Effector memory CD8-positive, alpha-beta T cell (primary cell): ENCODE data around the gene SRSF3.
"Not testable (repeated sequence)": the region's sequence is repeated elsewhere in the genome, so short reads cannot be mapped to it uniquely, and the experiment has no call there.

Experiments
- ATAC-seq: fragments of 150-1000 bp; cut with Tn5 transposase; replicated peaks from 2 replicates; pipeline ENCODE4 v1.10.0; 2021; ENCODE audit warnings: mild to moderate bottlenecking, moderate library complexity
- DNase-seq, 3 experiments: peaks; one replicate each; pipeline ENCODE4 v3.0.0; 2021
- H3K27ac Mint-ChIP-seq, 2 donors: one replicate each; pipeline ENCODE4 v1.8.0; 2022; ENCODE audit warnings: mild to moderate bottlenecking in 2 of 2, mixed read lengths in 2 of 2, moderate library complexity in 2 of 2
- H3K27me3 Mint-ChIP-seq, 2 donors: one replicate each; pipeline ENCODE4 v1.8.0; 2022; ENCODE audit warnings: mixed read lengths in 2 of 2
- H3K36me3 Mint-ChIP-seq: one replicate; pipeline ENCODE4 v1.8.0; 2022; ENCODE audit warnings: mild to moderate bottlenecking, moderate library complexity, mixed read lengths; ENCODE audit not compliant: insufficient read depth
- H3K4me1 Mint-ChIP-seq, 2 donors: one replicate each; pipeline ENCODE4 v1.8.0; 2022; ENCODE audit warnings: low read depth in 2 of 2, mixed read lengths in 2 of 2
- H3K4me3 Mint-ChIP-seq, 2 donors: one replicate each; pipeline ENCODE4 v1.8.0; 2022; ENCODE audit warnings: mild to moderate bottlenecking in 2 of 2, mixed read lengths in 2 of 2, moderate library complexity in 2 of 2
- H3K9me3 Mint-ChIP-seq, 2 donors: one replicate each; pipeline ENCODE4 v1.8.0; 2022; ENCODE audit warnings: mixed read lengths in 2 of 2

The SRSF3 gene

DNA sequence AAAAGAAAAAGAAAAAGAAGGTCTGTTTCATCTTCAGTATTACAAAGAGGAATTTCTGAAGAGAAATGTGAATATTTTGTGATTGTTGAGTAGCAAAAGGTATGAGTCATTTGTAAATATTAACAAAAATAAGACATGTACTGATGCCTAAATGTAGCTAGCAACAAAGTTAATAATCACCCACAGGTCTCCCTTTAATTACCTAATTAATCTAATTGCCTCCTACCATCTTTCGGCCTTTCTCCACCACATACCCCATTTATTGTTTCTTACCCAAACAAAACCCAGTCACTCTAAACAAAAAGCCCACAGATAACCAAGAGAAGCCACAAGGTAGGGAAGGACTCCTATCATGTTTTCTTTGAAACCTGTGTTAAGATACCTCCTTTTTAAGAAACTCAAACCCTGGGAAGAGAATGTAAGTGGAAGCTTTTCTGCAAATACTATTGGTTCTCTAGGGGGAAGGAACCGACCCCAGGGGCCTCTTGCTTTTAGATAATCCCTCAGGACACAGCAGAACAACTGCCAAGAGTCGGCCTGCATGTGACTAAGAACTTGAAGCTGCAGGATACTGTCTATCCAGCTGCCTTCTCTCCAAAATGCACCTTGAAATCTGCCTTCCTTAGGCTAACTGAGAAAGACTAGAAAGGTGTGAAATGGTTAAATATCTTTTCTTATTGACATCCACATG lies 30.8 kb upstream of the SRSF3 start:
- no peak overlapping the region for H3K4me3 Mint-ChIP-seq
- H3K9me3 Mint-ChIP-seq: no peaks in the 10 kb centered on the region
- DNase-seq (no peak), ATAC-seq (no peak)
- H3K36me3 Mint-ChIP-seq: no peaks in the 10 kb centered on the region
- no peaks in the 10 kb centered on the region for H3K4me1 Mint-ChIP-seq
- peaks cover 0 to 29% of the 10 kb centered on the region in 2 donors for H3K27me3 Mint-ChIP-seq
- H3K27ac Mint-ChIP-seq: no peak overlapping the region

DNA sequence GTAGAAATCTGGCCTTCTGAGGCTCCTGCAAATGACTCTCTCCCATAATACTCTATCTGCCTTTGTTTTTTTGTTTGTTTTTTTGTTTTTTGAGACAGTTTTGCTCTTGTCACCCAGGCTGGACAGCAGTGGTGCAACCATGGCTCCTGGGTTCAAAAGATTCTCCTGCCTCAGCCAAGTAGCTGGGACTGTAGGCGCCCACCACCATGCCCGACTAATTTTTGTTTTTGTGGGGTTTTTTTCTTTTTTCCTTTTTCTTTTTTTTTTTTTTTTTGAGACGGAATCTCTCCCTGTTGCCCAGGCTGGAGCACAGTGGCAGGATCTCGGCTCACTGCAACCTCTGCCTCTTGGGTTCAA lies 30.3 kb upstream of the SRSF3 start:
- ATAC-seq (no peak), DNase-seq (no peak)
- Mint-ChIP-seq H3K4me3 (no peak overlapping the region), H3K27me3 (peaks cover 0 to 29% of the 10 kb centered on the region in 2 donors), H3K27ac (no peak overlapping the region), H3K9me3 (no peaks in the 10 kb centered on the region), H3K36me3 (no peaks in the 10 kb centered on the region), H3K4me1 (no peaks in the 10 kb centered on the region)

DNA sequence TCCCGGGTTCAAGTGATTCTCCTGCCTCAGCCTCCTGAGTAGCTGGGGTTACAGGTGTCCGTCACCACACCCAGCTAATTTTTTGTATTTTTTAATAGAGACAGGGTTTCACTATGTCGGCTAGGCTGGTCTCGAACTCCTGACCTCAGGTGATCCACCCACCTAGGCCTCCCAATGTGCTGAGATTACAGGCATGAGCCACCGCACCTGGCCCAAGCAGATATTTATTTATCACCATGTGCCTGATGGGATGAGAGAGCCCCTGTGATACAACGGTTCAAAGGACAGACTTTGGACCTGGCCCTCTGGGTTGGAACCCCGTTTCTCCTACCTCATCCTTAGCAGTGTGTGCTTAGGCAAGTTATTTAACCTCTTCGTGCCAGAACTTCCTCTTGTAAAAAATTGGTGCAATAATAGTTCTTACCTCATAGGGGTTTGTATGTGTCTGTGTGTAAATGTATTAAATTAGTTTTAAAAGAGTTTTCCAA lies 27.7 kb upstream of the SRSF3 start:
- Mint-ChIP-seq H3K36me3 (no peaks in the 10 kb centered on the region), H3K4me3 (no peak overlapping the region), H3K4me1 (no peaks in the 10 kb centered on the region), H3K9me3 (no peaks in the 10 kb centered on the region), H3K27ac (no peak overlapping the region), H3K27me3 (peaks cover 0 to 18% of the 10 kb centered on the region in 2 donors)
- ATAC-seq (no peak), DNase-seq (no peak)

DNA sequence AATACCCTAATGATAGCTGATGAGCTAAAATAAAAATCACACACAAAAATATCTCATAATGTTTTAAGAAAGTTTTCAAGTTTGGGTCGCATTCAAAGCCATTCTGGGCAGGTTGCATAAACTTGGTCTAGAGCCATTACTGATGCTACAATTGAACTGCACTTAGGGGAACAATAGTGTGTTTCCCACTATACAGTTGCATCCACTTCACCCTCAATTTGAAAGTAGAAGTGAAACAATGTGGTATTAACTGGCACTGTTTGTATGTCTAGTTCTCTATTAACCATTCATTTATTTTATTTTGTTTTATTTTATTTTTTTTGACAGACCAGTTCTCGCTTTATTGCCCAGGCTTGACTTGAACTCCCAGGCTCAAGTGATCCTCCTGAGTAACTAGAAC lies 23.9 kb upstream of the SRSF3 start:
- H3K4me3 Mint-ChIP-seq: no peak overlapping the region
- no peaks in the 10 kb centered on the region for H3K9me3 Mint-ChIP-seq
- H3K36me3 Mint-ChIP-seq: no peaks in the 10 kb centered on the region
- no peaks in the 10 kb centered on the region for H3K4me1 Mint-ChIP-seq
- no peaks in the 10 kb centered on the region for H3K27me3 Mint-ChIP-seq
- DNase-seq: no peak
- no peak overlapping the region for H3K27ac Mint-ChIP-seq
- ATAC-seq: no peak

DNA sequence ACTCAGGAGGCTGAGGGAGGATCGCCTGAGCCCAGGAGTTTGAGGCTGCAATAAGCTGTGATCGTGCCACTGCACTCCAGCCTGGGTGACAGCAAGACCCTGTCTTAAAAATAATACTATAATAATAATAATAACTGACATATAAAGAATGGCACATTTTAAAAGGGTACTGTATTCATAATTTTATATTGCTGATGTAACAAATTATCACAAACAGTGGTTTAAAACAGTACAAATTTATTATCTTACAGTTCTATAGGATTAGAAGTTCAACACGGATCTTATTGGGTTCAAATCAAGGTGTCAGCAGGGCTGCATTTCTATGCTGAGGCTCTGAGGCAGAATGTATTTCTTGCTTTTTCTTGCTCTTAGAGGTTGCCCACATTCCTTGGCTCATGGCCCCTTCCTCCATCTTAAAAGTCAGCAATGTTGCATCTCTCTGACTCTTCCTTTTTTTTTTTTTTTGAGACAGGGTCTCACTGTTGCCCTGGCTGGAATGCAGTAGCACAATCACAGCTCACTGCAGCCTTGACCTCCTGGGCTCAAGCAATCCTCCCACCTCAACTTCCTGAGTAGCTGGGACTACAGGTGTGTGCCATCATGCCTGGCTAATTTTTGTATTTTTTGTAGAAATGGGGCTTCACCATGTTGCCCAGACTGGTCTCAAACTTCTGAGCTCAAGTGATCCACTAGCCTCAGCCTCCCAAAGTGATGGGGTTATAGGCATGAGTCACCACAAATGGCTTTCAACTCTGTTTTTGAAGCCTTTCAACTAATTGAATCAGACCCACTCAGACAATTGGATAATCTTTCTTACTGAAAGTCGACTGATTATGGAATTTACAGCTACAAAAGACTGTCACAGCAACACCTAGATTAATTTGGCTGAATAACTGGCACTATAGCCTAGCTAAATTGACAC lies 22.8 kb upstream of the SRSF3 start:
- DNase-seq (no peak), ATAC-seq (no peak)
- H3K4me3 Mint-ChIP-seq: no peak overlapping the region
- no peaks in the 10 kb centered on the region for H3K4me1 Mint-ChIP-seq
- H3K9me3 Mint-ChIP-seq: no peaks in the 10 kb centered on the region
- H3K27ac Mint-ChIP-seq: no peak overlapping the region
- no peaks in the 10 kb centered on the region for H3K27me3 Mint-ChIP-seq
- H3K36me3 Mint-ChIP-seq: no peaks in the 10 kb centered on the region

DNA sequence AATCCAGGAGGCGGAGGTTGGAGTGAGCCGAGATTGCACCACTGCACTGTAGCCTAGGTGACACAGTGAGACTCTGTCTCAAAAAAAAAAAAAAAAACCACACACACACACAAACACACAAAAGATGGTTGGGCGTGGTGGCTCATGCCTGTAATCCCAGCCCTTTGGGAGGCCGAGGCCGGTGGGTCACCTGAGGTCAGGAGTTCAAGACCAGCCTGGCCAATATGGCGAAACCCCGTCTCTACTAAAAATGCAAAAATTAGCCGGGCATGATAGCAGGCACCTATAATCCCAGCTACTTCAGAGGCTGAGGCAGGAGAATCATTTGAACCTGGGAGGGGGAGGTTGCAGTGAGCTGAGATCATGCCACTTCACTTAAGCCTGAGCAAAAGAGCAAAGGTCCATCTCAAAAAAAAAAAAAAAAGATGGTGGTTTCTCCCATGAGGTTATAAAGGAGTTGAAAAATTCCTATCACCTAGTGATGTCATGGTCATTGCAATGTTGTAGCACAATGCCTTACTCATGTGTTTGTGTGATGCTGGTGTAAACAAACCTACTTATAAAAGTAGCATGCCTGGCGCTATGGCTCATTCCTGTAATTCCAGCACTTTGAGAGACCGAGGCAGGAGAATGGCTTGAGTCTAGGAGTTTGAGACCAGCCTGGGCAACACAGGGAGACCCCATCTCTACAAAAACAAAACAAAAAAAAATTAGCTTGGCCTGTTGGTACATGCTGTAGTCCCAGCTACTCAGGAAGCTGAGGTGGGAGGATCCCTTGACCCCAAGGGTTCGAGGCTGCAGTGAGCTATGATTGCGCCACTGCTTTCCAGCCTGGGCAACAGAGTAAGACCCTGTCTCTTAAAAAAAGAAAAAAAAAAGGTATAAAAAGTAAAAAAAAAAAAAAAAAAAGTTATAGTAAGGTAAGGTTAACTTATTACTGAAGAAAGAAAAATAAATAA lies 21.5 kb upstream of the SRSF3 start:
- not testable (repeated sequence) for H3K9me3 Mint-ChIP-seq, H3K4me3 Mint-ChIP-seq

DNA sequence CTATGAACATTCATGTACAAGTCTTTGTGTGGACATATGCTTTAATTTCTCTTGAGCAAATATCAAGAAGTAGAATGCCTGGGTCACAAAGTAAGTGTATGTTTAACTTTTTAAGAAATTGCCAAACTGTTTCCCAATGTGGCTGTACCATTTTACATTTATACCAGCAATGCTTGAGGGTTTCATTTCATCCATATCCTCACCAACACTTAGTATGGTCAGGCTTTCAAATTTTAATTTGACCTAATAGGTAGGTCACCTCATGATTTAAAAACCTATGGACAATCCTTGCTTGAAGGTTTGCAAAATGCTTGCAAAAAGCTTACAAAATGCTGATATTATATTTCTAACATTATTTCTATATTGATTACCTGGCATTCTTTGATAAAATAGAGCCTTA lies 19.5 kb upstream of the SRSF3 start:
- DNase-seq (no peak), ATAC-seq (no peak)
- no peaks in the 10 kb centered on the region for H3K36me3 Mint-ChIP-seq
- no peaks in the 10 kb centered on the region for H3K27me3 Mint-ChIP-seq
- H3K27ac Mint-ChIP-seq: no peak overlapping the region
- peaks cover 0 to 2% of the 10 kb centered on the region in 2 donors for H3K4me1 Mint-ChIP-seq
- H3K9me3 Mint-ChIP-seq: no peaks in the 10 kb centered on the region
- H3K4me3 Mint-ChIP-seq: no peak overlapping the region

More for the DNA sequence above, 21.5 kb upstream of the SRSF3 start:
- ATAC-seq, H3K4me1 Mint-ChIP-seq, H3K27ac Mint-ChIP-seq, DNase-seq, H3K36me3 Mint-ChIP-seq, H3K27me3 Mint-ChIP-seq: not testable (repeated sequence)

DNA sequence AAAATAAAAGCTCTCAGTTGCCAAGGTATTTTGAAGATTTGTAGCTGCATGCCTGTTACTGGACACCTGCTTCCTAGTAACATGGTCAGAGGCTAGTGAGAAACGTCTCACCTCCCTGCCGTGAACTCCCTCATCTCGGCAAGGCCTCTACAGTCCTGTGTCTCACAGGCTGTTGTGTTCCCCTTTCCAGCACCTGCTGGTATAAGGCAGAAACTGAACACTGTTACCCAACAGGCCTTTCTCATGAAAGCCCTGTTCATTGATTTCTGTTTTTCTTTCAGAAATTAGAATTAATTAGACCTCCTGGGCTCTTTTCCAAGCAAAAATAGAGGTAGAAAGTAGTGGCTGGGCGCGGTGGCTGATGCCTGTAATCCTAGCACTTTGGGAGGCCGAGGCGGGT lies 17.6 kb upstream of the SRSF3 start:
- no peaks in the 10 kb centered on the region for H3K27me3 Mint-ChIP-seq
- DNase-seq: no peak
- H3K27ac Mint-ChIP-seq: no peak overlapping the region
- H3K4me1 Mint-ChIP-seq: peaks cover 0 to 2% of the 10 kb centered on the region in 2 donors
- no peaks in the 10 kb centered on the region for H3K9me3 Mint-ChIP-seq
- no peaks in the 10 kb centered on the region for H3K36me3 Mint-ChIP-seq
- no peak overlapping the region for H3K4me3 Mint-ChIP-seq
- ATAC-seq: no peak

DNA sequence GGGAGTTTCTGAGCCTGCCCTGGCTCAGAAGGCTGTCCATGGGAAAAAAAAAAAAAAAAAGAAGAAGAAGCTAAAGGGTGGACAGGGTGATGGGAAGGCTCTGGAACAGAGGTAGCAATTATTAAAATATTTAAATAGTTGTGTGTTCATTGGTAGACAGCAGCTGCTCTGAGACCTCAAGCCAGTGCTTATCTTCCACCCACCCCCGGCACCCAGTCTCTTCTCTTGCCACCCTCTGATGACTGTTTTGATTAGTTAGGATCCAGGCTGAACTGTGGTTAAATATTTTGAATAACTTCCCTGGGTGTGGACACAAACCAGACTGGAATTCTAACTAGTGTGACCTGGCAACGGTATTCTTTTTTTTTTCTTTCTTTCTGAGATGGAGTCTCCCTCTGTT lies 16.9 kb upstream of the SRSF3 start:
- DNase-seq (no peak), ATAC-seq (no peak)
- Mint-ChIP-seq H3K9me3 (no peaks in the 10 kb centered on the region), H3K4me1 (peaks cover 0 to 2% of the 10 kb centered on the region in 2 donors), H3K4me3 (no peak overlapping the region), H3K36me3 (no peaks in the 10 kb centered on the region), H3K27ac (no peak overlapping the region), H3K27me3 (no peaks in the 10 kb centered on the region)

DNA sequence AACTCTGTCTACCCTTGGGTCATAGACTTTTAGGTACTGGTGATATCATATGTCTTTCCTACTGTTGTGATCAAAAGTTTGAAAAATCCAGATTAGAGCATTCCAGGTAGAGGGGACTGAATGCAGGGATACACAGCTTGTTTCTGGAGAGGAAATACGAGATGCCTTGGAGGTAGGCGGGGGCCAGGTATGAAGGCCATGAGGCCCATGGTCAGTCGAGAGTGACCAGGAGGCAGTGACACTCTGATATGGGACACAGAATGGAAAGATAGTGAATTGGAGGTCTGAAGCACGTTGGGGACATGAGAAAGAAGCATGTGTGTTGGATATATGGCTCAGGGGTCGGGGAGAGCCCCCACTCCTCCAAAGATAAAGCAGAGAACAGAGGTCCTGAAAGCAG lies 16.1 kb upstream of the SRSF3 start:
- H3K36me3 Mint-ChIP-seq: no peaks in the 10 kb centered on the region
- DNase-seq: no peak
- ATAC-seq: no peak
- no peaks in the 10 kb centered on the region for H3K27me3 Mint-ChIP-seq
- H3K4me3 Mint-ChIP-seq: no peak overlapping the region
- H3K9me3 Mint-ChIP-seq: no peaks in the 10 kb centered on the region
- peaks cover 0 to 2% of the 10 kb centered on the region in 2 donors for H3K4me1 Mint-ChIP-seq
- H3K27ac Mint-ChIP-seq: peak overlapping the region in 1 of 2 donors; percentile 2

DNA sequence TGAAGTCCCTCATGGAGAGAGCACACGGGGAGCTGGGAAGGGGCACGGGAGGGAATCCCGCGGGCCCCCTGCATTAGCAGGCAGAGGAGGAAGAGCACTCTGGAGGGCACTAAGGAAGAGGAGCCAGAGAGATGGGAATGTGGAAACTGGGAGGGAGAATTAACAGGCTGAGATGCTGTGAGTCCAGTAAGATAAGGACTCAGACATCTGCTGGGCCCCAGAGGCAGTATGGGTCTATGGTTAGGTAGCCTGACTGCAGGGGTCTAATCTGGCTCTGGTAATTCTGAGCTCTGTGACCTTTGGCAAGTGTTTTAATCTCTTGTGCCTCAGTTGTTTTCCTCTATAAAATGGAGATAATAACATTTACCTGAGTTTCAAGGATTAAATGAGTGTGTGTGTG lies 15.7 kb upstream of the SRSF3 start:
- Mint-ChIP-seq H3K4me1 (peaks cover 0 to 2% of the 10 kb centered on the region in 2 donors), H3K27me3 (no peaks in the 10 kb centered on the region), H3K27ac (peak overlapping the region; percentile 2 to 16), H3K4me3 (no peak overlapping the region), H3K36me3 (no peaks in the 10 kb centered on the region), H3K9me3 (no peaks in the 10 kb centered on the region)
- no peak for DNase-seq
- no peak for ATAC-seq

DNA sequence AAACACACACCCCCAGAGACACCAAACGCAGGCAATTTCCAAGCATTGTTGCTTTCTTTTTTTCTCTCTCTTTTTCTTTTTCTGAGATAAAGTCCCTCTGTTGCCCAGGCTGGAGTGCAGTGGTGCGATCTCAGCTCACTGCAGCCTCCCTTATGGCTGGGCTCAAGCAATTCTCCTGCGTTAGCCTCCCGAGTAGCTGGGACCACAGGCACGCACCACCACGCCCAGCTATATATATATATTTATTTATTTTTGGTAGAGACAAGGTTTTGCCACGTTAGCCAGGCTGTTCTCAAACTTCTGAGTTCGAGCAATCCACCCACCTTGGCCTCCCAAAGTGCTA lies 14.0 kb upstream of the SRSF3 start:
- H3K4me1 Mint-ChIP-seq: peaks cover 0 to 2% of the 10 kb centered on the region in 2 donors
- no peaks in the 10 kb centered on the region for H3K27me3 Mint-ChIP-seq
- ATAC-seq: no peak
- no peak overlapping the region for H3K27ac Mint-ChIP-seq
- H3K4me3 Mint-ChIP-seq: no peak overlapping the region
- DNase-seq: no peak
- H3K36me3 Mint-ChIP-seq: no peaks in the 10 kb centered on the region
- H3K9me3 Mint-ChIP-seq: no peaks in the 10 kb centered on the region

DNA sequence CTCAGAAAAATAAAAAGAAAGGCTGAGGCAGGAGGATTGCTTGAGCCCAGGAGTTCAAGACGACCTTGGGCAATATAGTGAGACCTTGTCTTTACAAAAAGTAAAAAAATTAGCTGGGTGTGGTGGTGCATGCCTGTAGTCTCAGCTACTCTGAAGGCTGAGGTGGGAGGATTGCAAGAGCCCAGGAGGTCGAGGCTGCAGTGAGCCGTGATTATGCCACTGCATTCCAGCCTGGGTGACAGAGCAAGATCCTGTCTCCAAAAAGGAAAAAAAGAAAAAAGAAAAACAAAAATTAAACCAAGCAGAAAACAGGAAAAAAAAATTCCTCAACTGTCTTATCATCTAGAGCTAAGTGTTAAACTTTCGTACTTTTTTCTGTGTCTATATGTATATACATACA lies 12.4 kb upstream of the SRSF3 start:
- Mint-ChIP-seq H3K27me3 (no peaks in the 10 kb centered on the region), H3K4me1 (peaks cover 0 to 2% of the 10 kb centered on the region in 2 donors), H3K36me3 (no peaks in the 10 kb centered on the region), H3K27ac (no peak overlapping the region), H3K4me3 (no peak overlapping the region), H3K9me3 (no peaks in the 10 kb centered on the region)
- DNase-seq (no peak), ATAC-seq (no peak)
